Right ventricle myocardium inferior (tissue), 1 donor: ENCODE results near the gene TAB2. TPM values are rescaled to one million over a fixed set of nuclear protein-coding genes. Genes with fewer than 3 reads are reported as not detected.

Source experiments
- ATAC-seq: fragments of 200-7000 bp; cut with Tn5 transposase; one replicate; pipeline ENCODE4 v1.9.1; 2020; ENCODE audit warnings: mild to moderate bottlenecking, moderate library complexity
- DNase-seq: peaks from one replicate; pipeline ENCODE4 v3.0.0; 2021; ENCODE audit errors: missing footprints
- intact Hi-C: fragments of 100-400 bp; cut with DNase I; formaldehyde crosslinking; loops from one replicate; pipeline ENCODE4 v1.11.0; 2022
- long read RNA-seq: library from polyadenylated mRNA; unstranded; transcript quantifications from one replicate; pipeline ENCODE4 v2.0.0, GENCODE V29; 2021
- total RNA-seq: library from RNA; stranded (reverse); fragmentation: NEBNext Ultra II Directional; extraction: Animal tissue kit (Norgen Biotek cat#: 25700); gene quantifications from one replicate; pipeline ENCODE4 v1.2.1, GENCODE V29; 2021
- donor health status: DM: no; HTN: yes; CAD: no; lungs with severe emphysema.

TAB2 gene
- total RNA-seq = 57.4 TPM
- long read RNA-seq, full-length matches to known transcripts = 2 of 8 reads
- long read RNA-seq, partial matches to known transcripts = 4 of 8 reads
- long read RNA-seq, other reads (novel, unspliced or antisense) = 2 of 8 reads

- ATAC-seq (peak; percentile 20), DNase-seq (peak; percentile 77)
- intact Hi-C loops = loop anchor here (5.0 kb wide), 1 partner anchor 49 kb away; no protein-coding TSS in a partner anchor
Observed at GRCh38 chr6:149317644-149318571, at the start of gene TAB2. TAB2 (plus strand) TSS chr6:149317712; CDS start chr6:149369998, 52,286 bp downstream.

- intact Hi-C loops = no loop called here
- DNase-seq = no peak
- no peak for ATAC-seq
Observed at GRCh38 chr6:149268146-149268545, 49.4 kb upstream of the TAB2 start.

- no peak for ATAC-seq
- DNase-seq = no peak
- intact Hi-C loops = no loop called here
Observed at GRCh38 chr6:149268768-149269167, 48.7 kb upstream of the TAB2 start.

- intact Hi-C loops = no loop called here
- DNase-seq = no peak
- no peak for ATAC-seq
Observed at GRCh38 chr6:149270616-149271015, 46.9 kb upstream of the TAB2 start.

GRCh38 chr6:149271348-149272340 is 45.9 kb upstream of the TAB2 start:
- ATAC-seq (peak; percentile 44), DNase-seq (no peak)
- intact Hi-C loops = no loop called here

- ATAC-seq (peak; percentile 46), DNase-seq (peak; percentile 82)
- intact Hi-C loops = no loop called here
Observed at GRCh38 chr6:149273318-149273717, 44.2 kb upstream of the TAB2 start.

- ATAC-seq = no peak
- intact Hi-C loops = no loop called here
- DNase-seq = no peak
Observed at GRCh38 chr6:149275621-149276020, 41.9 kb upstream of the TAB2 start.

- no peak for DNase-seq
- no peak for ATAC-seq
- intact Hi-C loops = no loop called here
Observed at GRCh38 chr6:149277621-149278020, 39.9 kb upstream of the TAB2 start.

GRCh38 chr6:149278997-149279396 is 38.5 kb upstream of the TAB2 start:
- intact Hi-C loops = no loop called here
- DNase-seq = no peak
- no peak for ATAC-seq

- DNase-seq (no peak), ATAC-seq (no peak)
- intact Hi-C loops = no loop called here
Observed at GRCh38 chr6:149284904-149285303, 32.6 kb upstream of the TAB2 start.

- intact Hi-C loops = no loop called here
- DNase-seq = no peak
- no peak for ATAC-seq
Observed at GRCh38 chr6:149285626-149286025, 31.9 kb upstream of the TAB2 start.

- no peak for ATAC-seq
- intact Hi-C loops = no loop called here
- no peak for DNase-seq
Observed at GRCh38 chr6:149286905-149287304, 30.6 kb upstream of the TAB2 start.

- intact Hi-C loops = no loop called here
- no peak for DNase-seq
- ATAC-seq = no peak
Observed at GRCh38 chr6:149289192-149289781, 28.2 kb upstream of the TAB2 start.

- no peak for DNase-seq
- no peak for ATAC-seq
- intact Hi-C loops = no loop called here
Observed at GRCh38 chr6:149289966-149290365, 27.5 kb upstream of the TAB2 start.

GRCh38 chr6:149293244-149293643 is 24.3 kb upstream of the TAB2 start:
- intact Hi-C loops = no loop called here
- no peak for ATAC-seq

GRCh38 chr6:149300563-149300962 is 16.9 kb upstream of the TAB2 start:
- intact Hi-C loops = no loop called here
- DNase-seq (peak; percentile 25), ATAC-seq (no peak)

More at GRCh38 chr6:149293244-149293643, 24.3 kb upstream of the TAB2 start:
- no peak for DNase-seq

GRCh38 chr6:149302723-149303122 is 14.8 kb upstream of the TAB2 start:
- no peak for ATAC-seq
- intact Hi-C loops = no loop called here
- DNase-seq = peak; percentile 45

GRCh38 chr6:149303468-149303867 is 14.0 kb upstream of the TAB2 start:
- DNase-seq (no peak), ATAC-seq (no peak)
- intact Hi-C loops = no loop called here

GRCh38 chr6:149305372-149305771 is 12.1 kb upstream of the TAB2 start:
- no peak for ATAC-seq
- no peak for DNase-seq
- intact Hi-C loops = no loop called here
